Type B pancreatic cell (in vitro differentiated cells): ENCODE data around the gene STK17B. TPM values are rescaled to one million over a fixed set of nuclear protein-coding genes. Genes with fewer than 3 reads are reported as not detected.

Source experiments
- DNase-seq: peaks from one replicate; pipeline ENCODE4 v3.0.0; 2021; ENCODE audit warnings: mixed read lengths; ENCODE audit not compliant: unreplicated experiment; ENCODE audit errors: extremely low spot score
- H3K27ac Mint-ChIP-seq: 2 replicates; pipeline ENCODE4 v1.8.0; 2021; ENCODE audit warnings: mild to moderate bottlenecking, mixed read lengths
- H3K27me3 Mint-ChIP-seq: 2 replicates; pipeline ENCODE4 v1.8.0; 2021; ENCODE audit warnings: mixed read lengths
- H3K36me3 Mint-ChIP-seq: 2 replicates; pipeline ENCODE4 v1.8.0; 2021; ENCODE audit warnings: mixed read lengths
- H3K4me1 Mint-ChIP-seq: one replicate; pipeline ENCODE4 v1.8.0; 2021; ENCODE audit warnings: mixed read lengths; ENCODE audit not compliant: unreplicated experiment
- H3K4me3 Mint-ChIP-seq: 2 replicates; pipeline ENCODE4 v1.8.0; 2021; ENCODE audit warnings: mild to moderate bottlenecking, mixed read lengths
- H3K9me3 Mint-ChIP-seq: 2 replicates; pipeline ENCODE4 v1.8.0; 2021; ENCODE audit warnings: mixed read lengths
- CTCF ChIP-seq: fragments of 200-600 bp; sonication (generic); conservative IDR thresholded peaks from 2 replicates; pipeline ENCODE4 v1.5.0; 2021; ENCODE audit warnings: antibody characterized with exemption, mild to moderate bottlenecking
- total RNA-seq: library from RNA; stranded (reverse); gene quantifications from 2 replicates; pipeline ENCODE4 v1.2.1, GENCODE V29; 2021; ENCODE audit warnings: low replicate concordance

Gene STK17B
- total RNA-seq, 1 donor from 2014 or later, result 20.0 TPM

GRCh38 chr2:196215376-196215775, 44.0 kb upstream of the STK17B start:
- no peak overlapping the region for H3K27ac Mint-ChIP-seq
- no peak overlapping the region for H3K4me3 Mint-ChIP-seq
- TF ChIP-seq CTCF, result no peak
- DNase-seq, result no peak
- peaks cover 9% of the 10 kb centered on the region for H3K9me3 Mint-ChIP-seq
- H3K36me3 Mint-ChIP-seq, result peaks cover 10% of the 10 kb centered on the region
- peaks cover 8% of the 10 kb centered on the region for H3K4me1 Mint-ChIP-seq
- H3K27me3 Mint-ChIP-seq, result no peaks in the 10 kb centered on the region

GRCh38 chr2:196214156-196214555, 42.8 kb upstream of the STK17B start:
- no peak for DNase-seq
- Mint-ChIP-seq H3K27ac (no peak overlapping the region), H3K4me3 (no peak overlapping the region), H3K27me3 (no peaks in the 10 kb centered on the region), H3K9me3 (peaks cover 9% of the 10 kb centered on the region), H3K36me3 (peaks cover 17% of the 10 kb centered on the region), H3K4me1 (peaks cover 8% of the 10 kb centered on the region)
- no peak for TF ChIP-seq CTCF

- H3K4me1 Mint-ChIP-seq, result peaks cover 8% of the 10 kb centered on the region
- H3K27ac Mint-ChIP-seq, result no peak overlapping the region
- H3K27me3 Mint-ChIP-seq, result no peaks in the 10 kb centered on the region
- H3K9me3 Mint-ChIP-seq, result peaks cover 9% of the 10 kb centered on the region
- no peak overlapping the region for H3K4me3 Mint-ChIP-seq
- peaks cover 21% of the 10 kb centered on the region for H3K36me3 Mint-ChIP-seq
- TF ChIP-seq CTCF, result no peak
- no peak for DNase-seq
Observed at GRCh38 chr2:196213252-196213980, 42.0 kb upstream of the STK17B start.

GRCh38 chr2:196208915-196209314, 37.5 kb upstream of the STK17B start:
- Mint-ChIP-seq H3K9me3 (peaks cover 9% of the 10 kb centered on the region), H3K36me3 (peaks cover 18% of the 10 kb centered on the region), H3K27ac (peak overlapping the region; percentile 67), H3K4me1 (peaks cover 18% of the 10 kb centered on the region), H3K4me3 (peak overlapping the region; percentile 24), H3K27me3 (no peaks in the 10 kb centered on the region)
- DNase-seq, result no peak
- TF ChIP-seq CTCF, result no peak

- Mint-ChIP-seq H3K27ac (no peak overlapping the region), H3K36me3 (peaks cover 18% of the 10 kb centered on the region), H3K4me3 (no peak overlapping the region), H3K27me3 (no peaks in the 10 kb centered on the region), H3K9me3 (no peaks in the 10 kb centered on the region), H3K4me1 (peaks cover 18% of the 10 kb centered on the region)
- DNase-seq, result no peak
- no peak for TF ChIP-seq CTCF
Observed at GRCh38 chr2:196206804-196207203, 35.4 kb upstream of the STK17B start.
